ENCODE measurements around the gene ZBTB34. TPM values are rescaled to one million over a fixed set of nuclear protein-coding genes. Genes with fewer than 3 reads are reported as not detected.

Gene ZBTB34
- total RNA-seq, 1 experiment from 2014 or later: 6.7 TPM

- DNase-seq: no peak
- Mint-ChIP-seq H3K36me3 (ENCODE audit: insufficient read depth, unreplicated experiment) (peaks cover 7% of the 10 kb centered on the region), H3K4me1 (ENCODE audit: low read depth, unreplicated experiment) (no peaks in the 10 kb centered on the region), H3K4me3 (ENCODE audit: low read depth, unreplicated experiment) (no peak overlapping the region), H3K9me3 (ENCODE audit: low read depth, unreplicated experiment) (no peaks in the 10 kb centered on the region), H3K27me3 (ENCODE audit: unreplicated experiment) (no peaks in the 10 kb centered on the region), H3K27ac (ENCODE audit: unreplicated experiment) (no peak overlapping the region)
- TF ChIP-seq, protein P1, sequence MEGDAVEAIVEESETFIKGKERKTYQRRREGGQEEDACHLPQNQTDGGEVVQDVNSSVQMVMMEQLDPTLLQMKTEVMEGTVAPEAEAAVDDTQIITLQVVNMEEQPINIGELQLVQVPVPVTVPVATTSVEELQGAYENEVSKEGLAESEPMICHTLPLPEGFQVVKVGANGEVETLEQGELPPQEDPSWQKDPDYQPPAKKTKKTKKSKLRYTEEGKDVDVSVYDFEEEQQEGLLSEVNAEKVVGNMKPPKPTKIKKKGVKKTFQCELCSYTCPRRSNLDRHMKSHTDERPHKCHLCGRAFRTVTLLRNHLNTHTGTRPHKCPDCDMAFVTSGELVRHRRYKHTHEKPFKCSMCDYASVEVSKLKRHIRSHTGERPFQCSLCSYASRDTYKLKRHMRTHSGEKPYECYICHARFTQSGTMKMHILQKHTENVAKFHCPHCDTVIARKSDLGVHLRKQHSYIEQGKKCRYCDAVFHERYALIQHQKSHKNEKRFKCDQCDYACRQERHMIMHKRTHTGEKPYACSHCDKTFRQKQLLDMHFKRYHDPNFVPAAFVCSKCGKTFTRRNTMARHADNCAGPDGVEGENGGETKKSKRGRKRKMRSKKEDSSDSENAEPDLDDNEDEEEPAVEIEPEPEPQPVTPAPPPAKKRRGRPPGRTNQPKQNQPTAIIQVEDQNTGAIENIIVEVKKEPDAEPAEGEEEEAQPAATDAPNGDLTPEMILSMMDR (IDR thresholded peaks at IDR 0.05; ENCODE audit: unreplicated experiment): no peak
- no TSS peak for BruUV-seq (replicated peaks)
- intact Hi-C loops (cut with micrococcal nuclease; ENCODE audit: unreplicated experiment): no loop called here
- CTCF ChIA-PET: no interaction called here
These were observed 22.3 kb downstream of the ZBTB34 start for GRCh38 chr9:126882746-126883145.

GRCh38 chr9:126883636-126884035 lies 23.2 kb downstream of the ZBTB34 start:
- TF ChIP-seq, protein P1 (IDR thresholded peaks at IDR 0.05; ENCODE audit: unreplicated experiment): no peak
- Mint-ChIP-seq H3K4me1 (ENCODE audit: low read depth, unreplicated experiment) (no peaks in the 10 kb centered on the region), H3K27me3 (ENCODE audit: unreplicated experiment) (no peaks in the 10 kb centered on the region), H3K9me3 (ENCODE audit: low read depth, unreplicated experiment) (no peaks in the 10 kb centered on the region), H3K36me3 (ENCODE audit: insufficient read depth, unreplicated experiment) (peaks cover 7% of the 10 kb centered on the region), H3K4me3 (ENCODE audit: low read depth, unreplicated experiment) (no peak overlapping the region), H3K27ac (ENCODE audit: unreplicated experiment) (no peak overlapping the region)
- intact Hi-C loops (cut with micrococcal nuclease; ENCODE audit: unreplicated experiment): no loop called here
- CTCF ChIA-PET: no interaction called here
- DNase-seq: no peak
- no TSS peak for BruUV-seq (replicated peaks)

- no peak overlapping the region for H3K27ac Mint-ChIP-seq (ENCODE audit: unreplicated experiment)
These were observed 24.7 kb downstream of the ZBTB34 start for GRCh38 chr9:126885131-126885641.

GRCh38 chr9:126886034-126886822 lies 25.8 kb downstream of the ZBTB34 start:
- no peak overlapping the region for H3K27ac Mint-ChIP-seq (ENCODE audit: unreplicated experiment)
- DNase-seq: no peak
- H3K4me1 Mint-ChIP-seq (ENCODE audit: low read depth, unreplicated experiment): no peaks in the 10 kb centered on the region
- H3K9me3 Mint-ChIP-seq (ENCODE audit: low read depth, unreplicated experiment): no peaks in the 10 kb centered on the region
- no peaks in the 10 kb centered on the region for H3K27me3 Mint-ChIP-seq (ENCODE audit: unreplicated experiment)
- intact Hi-C loops (cut with micrococcal nuclease; ENCODE audit: unreplicated experiment): no loop called here
- no peak overlapping the region for H3K4me3 Mint-ChIP-seq (ENCODE audit: low read depth, unreplicated experiment)
- TF ChIP-seq, protein P1 (IDR thresholded peaks at IDR 0.05; ENCODE audit: unreplicated experiment): no peak
- no TSS peak for BruUV-seq (replicated peaks)
- CTCF ChIA-PET: no interaction called here
- H3K36me3 Mint-ChIP-seq (ENCODE audit: insufficient read depth, unreplicated experiment): no peaks in the 10 kb centered on the region

More at GRCh38 chr9:126885131-126885641, 24.7 kb downstream of the ZBTB34 start:
- intact Hi-C loops (cut with micrococcal nuclease; ENCODE audit: unreplicated experiment): no loop called here
- Mint-ChIP-seq H3K9me3 (ENCODE audit: low read depth, unreplicated experiment) (no peaks in the 10 kb centered on the region), H3K4me3 (ENCODE audit: low read depth, unreplicated experiment) (no peak overlapping the region), H3K4me1 (ENCODE audit: low read depth, unreplicated experiment) (no peaks in the 10 kb centered on the region), H3K36me3 (ENCODE audit: insufficient read depth, unreplicated experiment) (peaks cover under 1% of the 10 kb centered on the region), H3K27me3 (ENCODE audit: unreplicated experiment) (no peaks in the 10 kb centered on the region)
- TF ChIP-seq, protein P1 (IDR thresholded peaks at IDR 0.05; ENCODE audit: unreplicated experiment): no peak
- CTCF ChIA-PET: no interaction called here
- BruUV-seq (replicated peaks): no TSS peak
- DNase-seq: peak; percentile 4

Measured in Calu3 (cell line).